ACC112 (cell line): Measurements from ENCODE around the gene IRGC.
A peak's percentile ranks its signal among the peaks of the same experiment; 100 is the strongest.

Experiments used
- H2AFZ ChIP-seq: fragments of 200-600 bp; sonication (generic); one replicate; pipeline ENCODE4 v1.6.0; 2017; ENCODE audit warnings: antibody characterized with exemption, low read length; ENCODE audit not compliant: unreplicated experiment
- H3K27ac ChIP-seq: fragments of 200-600 bp; sonication (generic); 2 replicates; pipeline ENCODE4 v1.5.1; 2014; ENCODE audit warnings: low read depth, mild to moderate bottlenecking, antibody characterized with exemption, low read length, moderate library complexity
- H3K27me3 ChIP-seq: fragments of 200-600 bp; sonication (generic); 2 replicates; pipeline ENCODE4 v1.6.1; 2014; ENCODE audit warnings: mild to moderate bottlenecking, antibody characterized with exemption, low read length, moderate library complexity, mixed read lengths; ENCODE audit not compliant: insufficient read depth
- H3K36me3 ChIP-seq: fragments of 200-600 bp; sonication (generic); 2 replicates; pipeline ENCODE4 v1.6.1; 2016; ENCODE audit warnings: mild to moderate bottlenecking, antibody characterized with exemption, low read length, moderate library complexity, mixed read lengths; ENCODE audit not compliant: insufficient read depth
- H3K4me1 ChIP-seq: fragments of 200-600 bp; sonication (generic); one replicate; pipeline ENCODE4 v1.6.1; 2016; ENCODE audit warnings: low read length, mixed read lengths; ENCODE audit not compliant: insufficient read depth, unreplicated experiment, control insufficient read depth
- H3K4me3 ChIP-seq: fragments of 200-600 bp; sonication (generic); 2 replicates; pipeline ENCODE4 v1.5.1; 2014; ENCODE audit warnings: mild to moderate bottlenecking, low read depth, low read length
- H3K79me2 ChIP-seq: fragments of 200-600 bp; sonication (generic); one replicate; pipeline ENCODE4 v1.6.0; 2016; ENCODE audit warnings: low read length; ENCODE audit not compliant: control insufficient read depth, unreplicated experiment, insufficient read depth

Gene IRGC, protein sequence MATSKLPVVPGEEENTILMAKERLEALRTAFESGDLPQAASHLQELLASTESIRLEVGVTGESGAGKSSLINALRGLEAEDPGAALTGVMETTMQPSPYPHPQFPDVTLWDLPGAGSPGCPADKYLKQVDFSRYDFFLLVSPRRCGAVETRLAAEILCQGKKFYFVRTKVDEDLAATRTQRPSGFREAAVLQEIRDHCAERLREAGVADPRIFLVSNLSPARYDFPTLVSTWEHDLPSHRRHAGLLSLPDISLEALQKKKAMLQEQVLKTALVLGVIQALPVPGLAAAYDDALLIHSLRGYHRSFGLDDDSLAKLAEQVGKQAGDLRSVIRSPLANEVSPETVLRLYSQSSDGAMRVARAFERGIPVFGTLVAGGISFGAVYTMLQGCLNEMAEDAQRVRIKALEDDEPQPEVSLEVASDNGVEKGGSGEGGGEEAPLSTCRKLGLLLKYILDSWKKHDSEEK

DNA sequence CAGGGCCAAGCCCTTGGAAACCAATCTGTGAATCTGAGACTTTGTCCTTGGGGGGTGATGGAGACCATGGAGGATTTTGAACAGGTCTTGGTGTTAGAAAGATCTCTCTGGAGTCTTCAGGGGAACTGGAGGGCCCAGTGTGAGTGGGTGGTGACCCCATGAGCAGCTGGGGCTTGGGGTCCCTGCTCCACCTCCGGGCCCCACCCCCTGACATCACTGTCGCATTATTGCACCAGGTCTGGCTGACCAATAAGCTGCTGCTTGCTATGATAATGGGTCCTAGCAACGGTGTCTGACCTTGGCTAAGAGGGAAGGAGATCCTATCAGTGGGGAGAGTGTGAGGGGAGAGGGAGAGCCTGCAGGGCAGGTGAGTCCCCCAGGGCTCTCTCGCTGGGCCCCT, at the start of gene IRGC:
IRGC (plus strand) TSS at position 301 of the 400 bp plus-strand sequence. CDS start 2,483 bp downstream, outside the sequence.
- Histone ChIP-seq H3K79me2 (no peaks in the 10 kb centered on the region), H3K36me3 (no peaks in the 10 kb centered on the region), H3K27me3 (no peaks in the 10 kb centered on the region), H3K4me1 (no peaks in the 10 kb centered on the region), H2AFZ (no peak within 1 kb of the TSS), H3K27ac (no peak within 1 kb of the TSS), H3K4me3 (no peak within 1 kb of the TSS)

DNA sequence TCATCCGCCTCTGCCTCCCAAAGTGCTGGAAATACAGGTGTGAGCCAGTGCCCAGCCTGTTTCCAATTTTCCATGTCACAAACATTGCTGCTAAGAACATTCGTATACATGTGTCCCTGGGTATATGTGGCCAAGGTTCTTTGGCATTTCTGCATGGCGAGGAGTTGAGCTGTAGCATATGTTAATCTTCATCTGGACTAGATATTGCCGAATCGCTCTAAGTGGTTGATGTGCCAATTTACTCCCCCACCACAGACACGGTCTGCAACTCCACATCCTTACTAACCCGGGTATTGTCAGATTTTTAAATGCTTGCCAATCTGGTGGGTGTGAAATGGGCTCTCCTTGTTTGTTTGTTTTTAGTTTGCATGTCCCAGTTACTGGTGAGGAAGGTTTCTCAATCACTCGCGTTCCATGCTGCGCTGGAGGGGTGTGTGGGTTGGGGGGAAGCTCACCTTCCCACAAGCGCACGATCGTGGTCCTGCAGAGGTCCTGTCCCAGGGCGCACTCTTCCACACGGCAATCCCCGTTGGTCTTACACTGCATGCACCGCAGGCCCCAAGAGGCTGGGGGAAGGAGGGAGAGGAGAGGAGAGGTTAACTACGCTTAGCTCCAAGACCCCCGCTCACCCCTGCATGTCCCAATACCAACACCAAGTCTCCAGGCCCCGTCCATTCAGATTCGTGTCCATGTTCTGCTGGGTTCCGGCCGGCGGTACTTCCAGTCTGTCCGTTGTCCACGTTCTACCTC, 48.6 kb upstream of the IRGC start:
- peak overlapping the region; percentile 39; the same call in 1 of the 2 replicates for H3K27ac ChIP-seq
- H3K79me2 ChIP-seq = peaks cover 24% of the 10 kb centered on the region
- peak overlapping the region; percentile 74 for H3K4me3 ChIP-seq
- peaks cover 11% of the 10 kb centered on the region; the same call in 1 of the 2 replicates for H3K36me3 ChIP-seq
- H2AFZ ChIP-seq = no peak overlapping the region
- H3K27me3 ChIP-seq = no peaks in the 10 kb centered on the region
- no peaks in the 10 kb centered on the region for H3K4me1 ChIP-seq

- H3K79me2 ChIP-seq = peaks cover 21% of the 10 kb centered on the region
- H3K27ac ChIP-seq = peak overlapping the region; percentile 39; the same call in 1 of the 2 replicates
- H2AFZ ChIP-seq = peak overlapping the region; percentile 33
- H3K4me3 ChIP-seq = peak overlapping the region; percentile 74
- no peaks in the 10 kb centered on the region for H3K4me1 ChIP-seq
- no peaks in the 10 kb centered on the region for H3K27me3 ChIP-seq
- peaks cover 11% of the 10 kb centered on the region; the same call in 1 of the 2 replicates for H3K36me3 ChIP-seq
Observed at GRCh38 chr19:43667876-43668405, 47.9 kb upstream of the IRGC start.

- H3K79me2 ChIP-seq = peaks cover 21% of the 10 kb centered on the region
- H3K27ac ChIP-seq = peak overlapping the region; percentile 91
- H2AFZ ChIP-seq = peak overlapping the region; percentile 67
- H3K36me3 ChIP-seq = peaks cover 11% of the 10 kb centered on the region; the same call in 1 of the 2 replicates
- H3K27me3 ChIP-seq = no peaks in the 10 kb centered on the region
- H3K4me1 ChIP-seq = no peaks in the 10 kb centered on the region
- H3K4me3 ChIP-seq = peak overlapping the region; percentile 96
Observed at GRCh38 chr19:43668406-43669109, 47.3 kb upstream of the IRGC start.

DNA sequence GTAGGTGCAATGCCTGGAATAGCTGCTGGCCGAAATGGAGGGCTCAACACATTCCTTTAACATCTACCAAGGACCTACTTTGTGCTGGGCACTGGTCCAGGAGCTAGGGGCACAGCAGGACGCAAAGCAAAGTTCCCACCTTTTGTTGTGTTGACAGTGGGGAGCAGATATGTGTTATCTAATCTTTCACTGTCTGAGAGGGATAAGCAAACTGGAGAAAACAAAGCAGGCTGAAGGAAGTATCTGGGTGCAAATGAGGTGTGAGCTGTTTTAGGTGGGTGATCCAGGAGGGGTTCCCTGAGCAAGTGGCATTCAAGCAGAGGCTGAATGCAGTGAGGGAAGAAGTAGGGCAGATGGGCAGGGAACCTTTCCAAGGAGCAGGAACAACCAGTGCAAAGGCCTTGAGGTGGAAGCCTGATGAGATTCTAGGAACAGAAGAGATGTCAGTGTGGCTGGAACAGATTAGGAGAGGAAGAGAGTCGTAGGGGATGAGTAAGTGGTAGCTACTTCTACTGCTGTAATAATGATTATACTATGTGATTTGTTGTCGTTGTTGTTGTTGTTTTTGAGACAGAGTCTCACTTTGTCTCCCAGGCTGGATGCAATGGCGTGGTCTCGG, 43.7 kb upstream of the IRGC start:
- Histone ChIP-seq H2AFZ (no peak overlapping the region), H3K36me3 (peaks cover 4% of the 10 kb centered on the region; the same call in 1 of the 2 replicates), H3K27me3 (no peaks in the 10 kb centered on the region), H3K4me1 (peaks cover 17% of the 10 kb centered on the region), H3K79me2 (peaks cover 15% of the 10 kb centered on the region), H3K4me3 (no peak overlapping the region), H3K27ac (no peak overlapping the region)

- H3K4me3 ChIP-seq = no peak overlapping the region
- no peak overlapping the region for H2AFZ ChIP-seq
- H3K36me3 ChIP-seq = no peaks in the 10 kb centered on the region
- no peak overlapping the region for H3K27ac ChIP-seq
- H3K79me2 ChIP-seq = peaks cover 6% of the 10 kb centered on the region
- H3K4me1 ChIP-seq = peaks cover 17% of the 10 kb centered on the region
- H3K27me3 ChIP-seq = no peaks in the 10 kb centered on the region
Observed at GRCh38 chr19:43673637-43674036, 42.2 kb upstream of the IRGC start.

DNA sequence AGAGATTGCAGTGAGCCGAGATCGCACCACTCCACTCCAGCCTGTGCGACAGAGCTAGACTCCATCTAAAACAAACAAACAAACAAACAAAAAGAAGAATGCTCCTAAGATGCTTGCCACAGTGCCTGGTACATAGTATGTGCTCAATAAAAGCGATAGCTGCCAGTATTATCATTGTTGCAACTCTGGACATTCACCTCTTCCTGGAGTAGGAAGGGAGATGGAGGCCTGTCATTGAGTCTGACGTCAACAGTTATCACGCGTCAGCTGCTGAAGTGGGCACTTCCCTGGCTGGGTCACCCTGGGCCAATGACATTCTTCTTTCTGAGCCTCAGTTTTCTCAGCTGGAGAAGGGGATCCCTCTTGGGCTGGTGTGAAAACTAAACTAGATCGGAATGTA, 41.7 kb upstream of the IRGC start:
- Histone ChIP-seq H3K4me1 (peaks cover 17% of the 10 kb centered on the region), H3K79me2 (peaks cover 5% of the 10 kb centered on the region), H3K27ac (no peak overlapping the region; the same call in 1 of the 2 replicates), H3K36me3 (no peaks in the 10 kb centered on the region), H3K27me3 (no peaks in the 10 kb centered on the region), H3K4me3 (no peak overlapping the region), H2AFZ (no peak overlapping the region)

DNA sequence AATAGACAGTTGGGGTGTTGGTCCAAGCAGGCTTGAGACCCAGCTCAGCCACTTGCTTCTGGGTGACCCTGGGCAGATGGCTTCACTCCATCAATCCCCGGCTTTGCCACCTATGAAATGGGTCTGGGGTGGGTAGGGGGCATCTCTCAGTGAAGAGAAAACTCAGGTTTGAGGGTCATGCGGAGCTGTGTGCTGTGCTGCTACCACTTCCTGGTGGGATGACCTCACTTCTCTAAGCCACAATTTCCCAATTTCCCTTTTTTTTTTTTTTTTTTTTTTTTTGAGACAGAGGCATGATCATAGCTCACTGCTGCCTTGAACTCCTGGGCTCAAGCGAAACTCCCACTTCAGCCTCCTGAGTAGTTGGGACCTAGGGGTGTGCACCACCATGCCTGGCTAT, 41.3 kb upstream of the IRGC start:
- Histone ChIP-seq H3K27ac (peak overlapping the region; percentile 56; the same call in 1 of the 2 replicates), H3K4me1 (peaks cover 17% of the 10 kb centered on the region), H3K79me2 (peaks cover 3% of the 10 kb centered on the region), H3K36me3 (no peaks in the 10 kb centered on the region), H2AFZ (no peak overlapping the region), H3K4me3 (no peak overlapping the region), H3K27me3 (no peaks in the 10 kb centered on the region)

DNA sequence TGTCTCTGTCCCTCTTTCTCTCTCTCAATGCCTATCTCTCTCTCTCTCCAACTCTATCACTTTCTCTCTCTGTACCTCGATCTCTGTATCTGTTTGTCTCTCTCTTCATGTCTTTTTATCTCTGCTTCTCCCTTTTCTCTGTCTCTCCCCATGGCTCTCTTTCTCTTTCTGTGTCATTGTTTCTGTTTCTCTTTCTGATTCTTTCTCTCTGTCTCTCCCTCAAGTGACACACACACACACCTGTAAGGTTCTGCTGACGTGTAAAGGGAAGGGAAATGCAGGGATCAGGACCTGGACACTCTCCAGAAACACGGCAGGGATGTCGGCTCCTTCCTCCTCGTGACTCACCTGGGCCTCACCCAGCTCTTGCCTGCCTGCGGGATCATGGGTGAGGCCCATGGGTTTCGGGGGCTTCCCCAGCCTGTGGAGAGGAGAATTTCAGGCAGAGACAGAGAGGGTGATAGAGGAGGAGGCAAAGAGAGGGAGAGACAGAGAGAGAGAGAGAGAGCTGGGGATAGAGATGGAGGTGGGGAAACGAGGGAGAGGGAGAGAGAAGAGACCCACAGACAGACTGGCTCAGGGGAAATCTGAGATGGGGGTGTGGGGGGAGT, 40.5 kb upstream of the IRGC start:
- Histone ChIP-seq H3K4me3 (peak overlapping the region; percentile 53; the same call in 1 of the 2 replicates), H3K4me1 (peaks cover 17% of the 10 kb centered on the region), H3K27ac (peak overlapping the region; percentile 56; the same call in 1 of the 2 replicates), H3K27me3 (no peaks in the 10 kb centered on the region), H3K36me3 (no peaks in the 10 kb centered on the region), H2AFZ (peak overlapping the region; percentile 64), H3K79me2 (no peaks in the 10 kb centered on the region)
